Prostate gland (tissue), 2 donors: ENCODE measurements around the gene RUNX2.

Experiments used
- CTCF ChIP-seq, 4 experiments: fragments of 200-600 bp in 2 of 4; fragments of 450-650 bp in 2 of 4; sonication (generic) in 2 of 4; IDR thresholded peaks; 1 replicate in 3 of 4; 2 replicates in 1 of 4; pipeline ENCODE4 v1.5.1; 2016 to 2019; ENCODE audit warnings: antibody characterized with exemption in 4 of 4, mild to moderate bottlenecking in 2 of 4, moderate library complexity in 2 of 4
- POLR2A ChIP-seq: fragments of 450-650 bp; IDR thresholded peaks from one replicate; pipeline ENCODE4 v1.6.1; 2016; ENCODE audit warnings: antibody characterized with exemption, mild to moderate bottlenecking
- POLR2AphosphoS5 ChIP-seq: sonication (generic); formaldehyde crosslinking; IDR thresholded peaks from one replicate; pipeline ENCODE4 v1.6.1; 2017; ENCODE audit warnings: antibody characterized with exemption

DNA sequence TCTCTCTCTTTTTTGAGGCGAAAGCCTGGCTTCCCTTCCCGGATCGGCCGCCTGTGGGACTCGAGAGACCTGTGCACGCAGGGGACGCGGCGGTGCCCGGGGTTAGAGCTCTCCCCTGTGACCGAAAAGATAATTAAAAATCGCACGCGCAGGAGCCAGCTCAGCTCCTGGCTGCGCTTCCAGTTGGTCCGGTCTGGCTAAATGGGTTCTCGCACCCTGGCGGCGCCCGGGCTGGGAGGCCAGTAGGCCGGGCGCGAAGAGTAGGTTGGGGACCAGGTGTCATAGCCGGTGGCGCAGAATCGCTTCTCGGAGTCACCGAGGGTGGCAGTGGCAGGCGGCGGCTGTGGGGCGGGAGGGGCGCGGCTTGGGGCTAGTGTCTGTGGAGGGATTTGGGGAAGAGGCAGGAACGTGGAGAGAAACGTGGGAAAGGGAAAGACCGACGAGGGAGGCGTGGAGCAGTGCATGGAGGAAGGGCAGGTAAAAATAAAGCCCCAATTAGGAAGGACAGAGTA is 91.5 kb downstream of the RUNX2 start:
- TF ChIP-seq CTCF (IDR thresholded peaks at IDR 0.05) (peak in 3 of 4 experiments; percentile 40 to 72 (median 68)), POLR2A (no peak), POLR2AphosphoS5 (peak; percentile 61)
